Testis (tissue), 2 donors: ENCODE results near the gene SPACA7.

ENCODE experiments used
- POLR2A ChIP-seq: fragments of 450-650 bp; IDR thresholded peaks from one replicate; pipeline ENCODE4 v1.6.1; 2017; ENCODE audit warnings: antibody characterized with exemption, mild to moderate bottlenecking, moderate library complexity
- TF ChIP-seq, protein P1 (sequence below), 3 experiments: fragments of 450-650 bp in 2 of 3; fragments of 200-600 bp in 1 of 3; sonication (generic) in 1 of 3; IDR thresholded peaks; one replicate each; pipeline ENCODE4 v1.5.1; 2016 to 2019; ENCODE audit warnings: antibody characterized with exemption in 3 of 3, mild to moderate bottlenecking in 2 of 3, moderate library complexity in 1 of 3

DNA sequence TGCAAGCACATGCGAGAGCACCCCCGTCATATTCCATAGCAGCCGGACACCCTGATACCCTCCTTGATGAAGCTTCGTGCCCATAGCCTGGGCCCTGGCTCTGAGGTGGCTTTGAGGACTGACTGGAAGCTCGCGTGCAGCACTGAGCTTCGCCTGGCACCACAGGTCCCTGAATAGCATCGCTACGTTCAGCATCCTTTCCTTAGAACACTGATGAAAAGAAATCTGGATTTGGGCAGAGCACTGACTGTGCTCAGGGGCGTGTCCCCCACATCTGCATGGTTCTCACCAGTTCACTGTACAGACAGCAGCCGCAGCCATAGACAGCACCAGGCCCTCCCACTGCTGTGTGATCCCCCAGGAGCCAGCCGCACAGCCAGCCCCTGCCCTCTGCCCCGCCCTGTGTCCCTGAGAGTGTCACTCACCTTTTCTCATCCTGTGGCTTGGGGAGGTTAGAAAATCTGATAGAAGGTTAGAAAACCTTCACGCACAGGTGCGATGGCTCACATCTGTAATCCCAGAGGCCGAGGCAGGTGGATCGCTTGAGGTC lies 49.3 kb upstream of the SPACA7 start:
- TF ChIP-seq, protein P1, sequence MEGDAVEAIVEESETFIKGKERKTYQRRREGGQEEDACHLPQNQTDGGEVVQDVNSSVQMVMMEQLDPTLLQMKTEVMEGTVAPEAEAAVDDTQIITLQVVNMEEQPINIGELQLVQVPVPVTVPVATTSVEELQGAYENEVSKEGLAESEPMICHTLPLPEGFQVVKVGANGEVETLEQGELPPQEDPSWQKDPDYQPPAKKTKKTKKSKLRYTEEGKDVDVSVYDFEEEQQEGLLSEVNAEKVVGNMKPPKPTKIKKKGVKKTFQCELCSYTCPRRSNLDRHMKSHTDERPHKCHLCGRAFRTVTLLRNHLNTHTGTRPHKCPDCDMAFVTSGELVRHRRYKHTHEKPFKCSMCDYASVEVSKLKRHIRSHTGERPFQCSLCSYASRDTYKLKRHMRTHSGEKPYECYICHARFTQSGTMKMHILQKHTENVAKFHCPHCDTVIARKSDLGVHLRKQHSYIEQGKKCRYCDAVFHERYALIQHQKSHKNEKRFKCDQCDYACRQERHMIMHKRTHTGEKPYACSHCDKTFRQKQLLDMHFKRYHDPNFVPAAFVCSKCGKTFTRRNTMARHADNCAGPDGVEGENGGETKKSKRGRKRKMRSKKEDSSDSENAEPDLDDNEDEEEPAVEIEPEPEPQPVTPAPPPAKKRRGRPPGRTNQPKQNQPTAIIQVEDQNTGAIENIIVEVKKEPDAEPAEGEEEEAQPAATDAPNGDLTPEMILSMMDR (IDR thresholded peaks at IDR 0.05) = no peak
- TF ChIP-seq POLR2A = no peak
